Kidney epithelial cell (primary cell): Measurements from ENCODE around the gene TBC1D22B. TPM values are rescaled to one million over a fixed set of nuclear protein-coding genes. Genes with fewer than 3 reads are reported as not detected.

Experiments
- DNase-seq: peaks from one replicate; pipeline ENCODE4 v3.0.0-alpha.2; 2010; ENCODE audit warnings: low read depth
- H3K27me3 ChIP-seq: 2 replicates; pipeline ENCODE4 v1.6.0; 2011; ENCODE audit warnings: low read length; ENCODE audit not compliant: control insufficient read depth, insufficient read depth
- H3K36me3 ChIP-seq: 2 replicates; pipeline ENCODE4 v1.5.1; 2011; ENCODE audit warnings: low read length; ENCODE audit not compliant: control insufficient read depth, insufficient read depth
- H3K4me3 ChIP-seq: 2 replicates; pipeline ENCODE4 v1.5.1; 2011; ENCODE audit warnings: low read depth, mild to moderate bottlenecking, control low read depth, low read length
- total RNA-seq: library from RNA; depleted of rRNA; stranded (reverse); fragments of >200 nt; gene quantifications from 2 replicates; pipeline ENCODE4 v1.2.3, GENCODE V29; 2015
- TF ChIP-seq, protein P1 (sequence below): IDR thresholded peaks from 2 replicates; pipeline ENCODE4 v1.5.1; 2011; ENCODE audit warnings: mild to moderate bottlenecking, moderate library complexity, low read length, control low read depth, inconsistent platforms; ENCODE audit not compliant: insufficient read depth, poor library complexity, severe bottlenecking

The TBC1D22B gene
- total RNA-seq, 1 donor from 2014 or later, result 12.7 TPM

GRCh38 chr6:37298958-37299357 is 41.4 kb downstream of the TBC1D22B start:
- TF ChIP-seq, protein P1, sequence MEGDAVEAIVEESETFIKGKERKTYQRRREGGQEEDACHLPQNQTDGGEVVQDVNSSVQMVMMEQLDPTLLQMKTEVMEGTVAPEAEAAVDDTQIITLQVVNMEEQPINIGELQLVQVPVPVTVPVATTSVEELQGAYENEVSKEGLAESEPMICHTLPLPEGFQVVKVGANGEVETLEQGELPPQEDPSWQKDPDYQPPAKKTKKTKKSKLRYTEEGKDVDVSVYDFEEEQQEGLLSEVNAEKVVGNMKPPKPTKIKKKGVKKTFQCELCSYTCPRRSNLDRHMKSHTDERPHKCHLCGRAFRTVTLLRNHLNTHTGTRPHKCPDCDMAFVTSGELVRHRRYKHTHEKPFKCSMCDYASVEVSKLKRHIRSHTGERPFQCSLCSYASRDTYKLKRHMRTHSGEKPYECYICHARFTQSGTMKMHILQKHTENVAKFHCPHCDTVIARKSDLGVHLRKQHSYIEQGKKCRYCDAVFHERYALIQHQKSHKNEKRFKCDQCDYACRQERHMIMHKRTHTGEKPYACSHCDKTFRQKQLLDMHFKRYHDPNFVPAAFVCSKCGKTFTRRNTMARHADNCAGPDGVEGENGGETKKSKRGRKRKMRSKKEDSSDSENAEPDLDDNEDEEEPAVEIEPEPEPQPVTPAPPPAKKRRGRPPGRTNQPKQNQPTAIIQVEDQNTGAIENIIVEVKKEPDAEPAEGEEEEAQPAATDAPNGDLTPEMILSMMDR, result no peak
- Histone ChIP-seq H3K27me3 (no peaks in the 10 kb centered on the region), H3K4me3 (no peak overlapping the region), H3K36me3 (no peaks in the 10 kb centered on the region)
- no peak for DNase-seq

DNA sequence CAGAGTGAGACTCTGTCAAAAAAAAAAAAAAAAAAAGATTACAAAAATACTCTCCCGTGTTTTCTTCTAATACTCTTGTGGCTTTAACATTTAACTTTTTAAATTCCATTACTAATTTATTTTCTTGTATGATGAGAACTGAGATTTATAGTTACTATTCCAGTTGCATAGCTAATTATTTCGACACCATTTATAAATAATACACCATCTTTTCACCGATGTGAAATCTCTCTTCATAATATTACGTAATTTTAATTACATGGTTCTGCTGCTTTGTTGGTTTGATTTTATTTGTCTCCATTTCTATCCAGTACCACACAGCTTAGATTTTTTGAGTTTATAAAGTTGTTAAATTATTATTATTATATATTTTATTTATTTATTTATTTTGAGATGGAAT is 42.4 kb downstream of the TBC1D22B start:
- Histone ChIP-seq H3K36me3 (no peaks in the 10 kb centered on the region), H3K27me3 (no peaks in the 10 kb centered on the region), H3K4me3 (no peak overlapping the region)
- TF ChIP-seq, protein P1, result no peak
- DNase-seq, result no peak

GRCh38 chr6:37302086-37302686 is 44.6 kb downstream of the TBC1D22B start:
- no peaks in the 10 kb centered on the region for H3K36me3 ChIP-seq
- H3K4me3 ChIP-seq, result no peak overlapping the region

DNA sequence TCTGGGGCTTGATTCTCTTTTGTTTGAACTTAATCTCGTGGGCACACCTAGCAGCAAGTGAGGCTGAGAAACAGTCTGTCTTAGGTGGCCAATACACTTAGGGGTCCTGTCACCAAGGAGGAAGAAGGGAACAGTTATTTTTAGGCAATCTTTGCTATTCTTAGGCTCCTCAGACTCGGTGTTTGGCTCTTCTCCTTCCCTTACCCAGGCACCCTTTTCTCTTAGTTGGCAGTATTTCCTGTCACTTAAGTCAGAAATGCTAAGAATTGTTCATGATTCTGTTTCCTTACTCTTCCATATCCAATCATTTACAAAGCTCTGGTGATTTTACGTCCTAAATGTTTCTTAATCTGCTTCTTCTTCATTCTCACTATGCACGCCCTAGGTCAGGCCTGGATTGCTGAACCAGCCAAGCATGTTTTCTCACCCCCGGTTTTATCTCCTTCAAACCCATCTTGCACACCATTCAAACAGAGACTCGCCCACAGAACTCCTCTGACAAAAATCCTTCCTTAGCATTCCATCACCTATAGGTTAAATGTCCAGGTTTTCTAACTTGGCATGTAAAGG is 45.6 kb downstream of the TBC1D22B start:
- Histone ChIP-seq H3K27me3 (no peaks in the 10 kb centered on the region), H3K36me3 (no peaks in the 10 kb centered on the region), H3K4me3 (no peak overlapping the region)
- DNase-seq, result no peak
- TF ChIP-seq, protein P1, result no peak

More at GRCh38 chr6:37302086-37302686, 44.6 kb downstream of the TBC1D22B start:
- no peaks in the 10 kb centered on the region for H3K27me3 ChIP-seq
- TF ChIP-seq, protein P1, result no peak
- DNase-seq, result no peak

DNA sequence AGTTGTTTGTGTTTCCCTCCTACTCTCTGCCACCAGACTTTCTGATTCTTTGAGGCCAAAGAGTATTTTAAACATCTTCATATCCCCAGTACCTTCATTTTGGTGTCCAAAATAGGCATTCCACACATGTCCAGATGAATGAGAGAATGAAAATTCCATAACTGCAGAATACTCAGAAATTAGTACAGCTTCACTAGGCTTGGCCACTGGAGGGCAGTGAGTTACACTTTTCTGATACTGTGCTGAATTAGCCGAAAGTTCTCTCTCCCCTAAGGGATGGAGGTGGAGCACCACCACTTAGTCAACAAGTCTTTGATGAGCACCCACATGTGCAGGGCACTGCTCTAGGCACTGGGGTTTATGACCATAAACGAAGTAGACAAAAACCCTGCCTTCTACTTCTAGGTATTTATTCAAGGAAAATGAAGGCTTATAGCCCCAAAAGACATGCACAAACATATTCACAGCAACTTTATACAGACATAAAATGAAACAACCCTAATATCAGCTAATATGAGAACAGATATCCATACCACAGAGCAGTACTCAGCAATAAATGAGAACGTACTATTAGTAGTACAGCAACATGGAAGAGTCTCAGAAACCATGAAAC is 46.4 kb downstream of the TBC1D22B start:
- Histone ChIP-seq H3K36me3 (no peaks in the 10 kb centered on the region), H3K4me3 (no peak overlapping the region), H3K27me3 (no peaks in the 10 kb centered on the region)
- DNase-seq, result no peak
- TF ChIP-seq, protein P1, result peak; percentile 58
